Fibroblast of skin of left biceps (primary cell): ENCODE data around the gene CEACAM21.

Experiments used
- DNase-seq, 2 experiments: peaks; one replicate each; pipeline ENCODE4 v3.0.0-alpha.2; 2013; ENCODE audit warnings: low read depth in 2 of 2

CEACAM21 gene

GRCh38 chr19:41584260-41584810 lies 8.4 kb downstream of the CEACAM21 start:
- DNase-seq = no peak

- DNase-seq = no peak
Measured at GRCh38 chr19:41584931-41585330, 9.0 kb downstream of the CEACAM21 start.

DNA sequence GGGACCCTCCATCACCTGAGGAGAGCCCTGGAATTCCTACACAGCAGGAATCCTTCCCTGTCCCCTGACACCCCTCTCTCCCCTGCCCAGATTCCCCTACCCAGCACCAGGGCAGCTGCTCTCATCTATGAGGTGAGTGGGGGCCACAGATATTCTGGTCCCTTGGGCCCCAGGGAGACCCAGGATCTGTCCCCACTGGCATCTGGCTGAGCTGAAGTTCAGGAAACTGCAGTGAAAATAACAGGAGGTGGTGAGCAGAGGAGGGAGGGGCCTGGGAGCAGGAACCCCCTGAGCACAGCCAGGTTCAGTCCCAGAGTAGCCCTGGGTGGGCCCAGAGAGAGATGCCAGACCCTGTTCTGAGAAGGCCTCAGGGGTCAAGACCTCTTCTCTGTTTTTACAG lies 10.1 kb downstream of the CEACAM21 start:
- DNase-seq = no peak

DNA sequence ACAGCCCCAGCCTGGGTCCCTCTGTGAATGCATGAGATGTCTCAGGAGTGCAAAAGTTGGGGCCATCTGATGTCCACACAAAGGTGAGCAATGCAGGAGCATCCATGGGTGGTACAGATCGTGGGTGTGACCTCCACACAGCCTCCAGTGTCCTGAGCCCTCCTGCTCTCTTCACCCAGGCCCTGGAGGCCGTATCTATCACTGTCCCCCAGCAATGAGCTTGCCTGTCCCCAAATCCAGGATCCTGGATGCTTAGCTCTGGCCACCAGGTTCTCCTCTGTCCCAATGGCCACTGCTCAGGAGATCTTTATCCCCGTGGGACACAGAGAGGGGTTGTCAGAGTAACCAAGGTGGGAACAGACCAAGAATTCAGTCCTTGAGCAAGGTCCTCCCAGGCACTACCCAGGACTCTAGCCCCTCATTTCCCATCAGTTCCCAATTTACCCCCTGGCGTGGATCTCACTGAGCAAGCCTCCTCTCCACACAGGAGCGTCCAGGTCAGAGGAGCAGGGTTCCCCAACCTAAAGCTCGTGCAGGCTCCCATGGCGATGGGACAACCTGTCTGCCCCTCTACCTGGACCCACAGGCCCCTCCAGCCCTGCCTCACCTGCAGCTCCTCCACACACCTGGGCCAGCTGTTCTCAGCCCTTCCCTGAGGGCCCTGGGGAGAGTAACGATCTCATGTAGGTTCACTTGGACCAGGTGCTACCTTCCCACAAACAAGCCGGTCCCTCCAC lies 11.3 kb downstream of the CEACAM21 start:
- DNase-seq = no peak

- DNase-seq = no peak
Measured at GRCh38 chr19:41587838-41588210, 11.9 kb downstream of the CEACAM21 start.

DNA sequence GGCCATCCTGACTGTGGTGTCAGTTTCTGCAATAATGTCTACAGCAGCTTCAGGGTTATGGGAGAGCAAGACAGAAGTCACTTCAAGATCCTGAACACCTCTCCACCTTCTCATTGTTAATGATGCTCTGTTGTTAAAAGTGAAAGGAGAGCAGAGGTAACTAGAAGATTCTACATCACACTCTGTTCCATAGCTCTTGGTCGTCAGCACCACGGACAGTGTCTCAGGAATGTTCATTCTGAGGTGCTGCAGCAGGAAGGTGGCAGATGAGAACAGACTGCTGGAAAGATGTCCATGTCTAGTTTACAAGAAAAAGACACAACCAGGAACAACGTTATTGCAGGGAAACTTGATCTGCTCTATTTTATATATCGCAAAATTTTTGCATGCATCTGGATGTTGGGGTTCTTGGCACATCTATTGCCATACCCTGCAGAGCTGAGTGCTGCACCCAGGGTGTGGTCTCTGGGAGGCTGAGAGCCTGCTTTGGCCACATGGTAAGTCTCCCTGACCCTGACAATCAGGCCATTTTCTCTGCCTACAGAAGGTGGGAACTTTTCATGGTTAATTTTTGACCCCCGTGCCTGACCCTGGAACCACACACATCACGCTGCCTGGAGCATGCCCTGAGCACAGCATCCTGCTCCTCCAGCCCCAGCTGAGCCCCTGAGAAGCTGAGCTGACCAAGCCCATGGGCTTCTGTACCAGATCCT lies 12.7 kb downstream of the CEACAM21 start:
- no peak for DNase-seq

- DNase-seq = no peak
Measured at GRCh38 chr19:41589371-41589770, 13.4 kb downstream of the CEACAM21 start.

DNA sequence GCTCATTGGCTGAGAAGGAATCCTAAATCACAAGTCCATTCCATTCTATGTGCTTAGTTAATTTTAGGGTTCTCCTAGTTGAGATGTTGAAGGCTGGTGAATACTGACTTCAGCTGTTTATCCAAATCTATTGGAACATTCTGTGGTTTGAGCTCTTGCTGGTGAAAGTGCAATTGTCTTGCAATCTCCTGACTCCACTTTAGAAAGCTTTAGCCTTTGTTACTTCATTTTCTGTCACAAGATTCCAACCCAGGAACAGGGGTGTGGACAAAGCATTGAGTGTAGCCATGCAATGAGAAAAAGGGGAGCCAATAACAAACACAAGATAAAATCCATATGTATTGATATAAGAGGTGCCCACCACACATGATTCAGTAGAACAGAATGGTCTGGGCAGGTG lies 15.0 kb downstream of the CEACAM21 start:
- no peak for DNase-seq

DNA sequence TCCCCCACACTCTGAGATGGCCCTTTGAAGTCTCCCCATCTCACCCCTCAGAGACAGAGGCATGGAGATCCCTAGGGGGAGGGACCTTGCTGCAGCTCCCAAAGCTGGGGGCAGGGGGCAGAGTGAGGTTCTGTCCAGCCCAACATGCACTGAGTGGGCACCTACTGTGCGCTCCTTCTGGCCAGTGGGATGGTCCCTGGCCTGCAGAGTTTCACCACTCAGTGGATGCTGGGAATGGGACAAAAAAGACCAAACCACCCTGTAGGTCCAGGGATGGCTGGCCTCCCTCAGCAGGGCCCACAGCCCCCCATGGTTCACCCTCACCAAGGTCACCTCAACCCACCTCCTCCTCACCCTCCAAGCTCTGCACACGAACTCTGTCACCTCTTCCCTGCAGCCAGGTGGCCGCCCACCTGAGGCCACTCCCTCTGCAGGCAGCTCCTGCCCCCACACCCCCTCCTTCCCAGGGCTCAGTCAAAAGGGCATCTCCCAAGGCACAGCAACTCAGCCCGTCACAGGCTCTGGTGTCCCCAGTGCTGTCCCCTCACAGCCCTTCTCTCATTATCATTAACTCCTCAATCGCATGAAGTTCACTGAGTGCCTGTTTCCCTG lies 16.1 kb downstream of the CEACAM21 start:
- DNase-seq = no peak

DNA sequence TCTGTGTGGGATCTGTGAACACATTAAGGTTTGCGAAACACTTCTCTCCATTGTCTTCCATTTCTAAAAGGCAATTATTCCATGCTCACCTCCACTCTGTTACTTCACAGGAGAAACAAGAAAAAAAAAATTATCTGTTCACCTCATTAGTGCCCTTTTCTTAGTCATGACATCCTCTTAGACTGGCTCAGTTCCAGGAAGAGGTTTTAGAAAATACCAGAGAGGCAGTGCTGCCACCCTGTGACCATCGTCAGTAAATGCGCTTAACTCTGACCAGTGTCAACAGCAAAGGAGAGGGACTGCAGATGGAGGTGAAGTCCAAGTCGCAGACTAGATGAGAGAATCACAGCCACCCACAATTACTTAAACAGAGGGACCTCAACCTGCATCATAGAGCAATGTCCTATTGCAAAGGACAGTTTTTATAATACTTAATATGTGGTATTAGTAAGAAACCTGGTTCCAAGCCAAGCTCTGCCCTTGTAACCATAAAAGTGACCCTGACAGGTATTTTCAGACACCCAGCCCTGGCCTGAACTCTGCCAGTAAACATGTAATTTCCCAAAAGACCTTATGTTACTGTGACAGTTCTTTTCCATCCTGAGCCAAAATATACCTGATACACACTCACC lies 19.4 kb downstream of the CEACAM21 start:
- peak; percentile 14 to 16 for DNase-seq

- DNase-seq = no peak
Measured at GRCh38 chr19:41595890-41596280, 19.9 kb downstream of the CEACAM21 start.

DNA sequence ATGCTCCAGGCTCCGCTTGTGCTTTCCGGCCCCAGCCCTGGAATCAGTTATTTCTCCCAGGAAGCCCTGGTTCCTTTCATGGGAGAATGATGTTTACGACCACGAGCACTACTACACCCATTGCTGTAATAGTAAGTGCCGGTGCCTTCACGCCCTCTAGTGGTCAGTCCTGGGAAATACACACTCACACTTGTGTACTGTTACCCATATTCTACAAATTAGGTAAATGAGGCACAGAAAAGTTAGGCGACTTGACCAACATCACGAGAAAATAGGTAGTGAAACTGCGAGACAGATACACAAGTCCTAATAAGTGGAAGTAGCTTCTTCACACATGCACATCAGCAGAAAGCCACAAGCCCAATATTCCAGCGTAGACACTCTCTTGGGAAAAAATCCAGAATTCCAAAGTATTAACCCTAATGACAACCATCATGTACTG lies 21.7 kb downstream of the CEACAM21 start:
- peak; percentile 8 to 13 for DNase-seq

- DNase-seq = no peak
Measured at GRCh38 chr19:41599175-41599966, 23.4 kb downstream of the CEACAM21 start.

GRCh38 chr19:41601771-41602170 lies 25.8 kb downstream of the CEACAM21 start:
- no peak for DNase-seq

GRCh38 chr19:41604831-41605230 lies 28.9 kb downstream of the CEACAM21 start:
- DNase-seq = no peak

DNA sequence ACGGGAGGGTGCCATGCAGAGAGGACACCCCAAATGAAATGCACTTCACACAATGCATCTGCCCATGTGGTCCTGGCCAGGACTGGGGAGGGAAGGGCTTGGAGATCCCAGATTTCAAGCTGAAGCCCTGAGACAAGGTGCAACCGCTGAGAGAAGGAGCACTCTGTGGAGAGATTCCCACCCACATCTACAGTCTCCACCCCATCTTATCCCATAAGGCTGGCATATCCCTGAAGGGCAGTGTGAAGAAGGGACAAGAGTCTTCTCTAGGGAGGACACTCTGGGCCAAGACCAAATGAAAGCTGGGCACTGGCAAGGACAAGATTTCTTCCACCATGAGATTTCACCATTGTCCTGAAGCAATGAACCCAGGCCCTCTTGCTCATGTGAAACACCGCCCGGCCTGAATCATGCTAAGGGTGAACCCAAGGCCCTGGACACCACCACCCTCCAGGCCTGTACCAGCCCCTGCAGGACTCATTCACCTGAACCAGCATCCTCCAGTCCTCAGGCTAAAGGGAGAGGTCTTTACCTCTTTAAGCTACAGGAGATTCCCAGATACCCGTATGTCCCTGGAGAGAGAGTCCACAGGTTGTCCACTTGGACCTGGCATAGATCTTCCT lies 30.4 kb downstream of the CEACAM21 start:
- DNase-seq = no peak

- no peak for DNase-seq
Measured at GRCh38 chr19:41607668-41608067, 31.7 kb downstream of the CEACAM21 start.

GRCh38 chr19:41610789-41611188 lies 34.8 kb downstream of the CEACAM21 start:
- DNase-seq = no peak

- no peak for DNase-seq
Measured at GRCh38 chr19:41612483-41612882, 36.5 kb downstream of the CEACAM21 start.

- DNase-seq = no peak
Measured at GRCh38 chr19:41615207-41615606, 39.2 kb downstream of the CEACAM21 start.
